GM18507 (cell line): ENCODE measurements around the gene CNOT4.
"Not testable (repeated sequence)": the region's sequence is repeated elsewhere in the genome, so short reads cannot be mapped to it uniquely, and the experiment has no call there.

ENCODE experiments used
- DNase-seq: peaks from one replicate; pipeline ENCODE4 v3.0.0; 2011; ENCODE audit warnings: low read depth; ENCODE audit not compliant: insufficient read length; ENCODE audit errors: extremely low spot score
- FAIRE-seq: peaks from 2 replicates; lab custom pipeline; 2011; peaks lifted over from hg19 to GRCh38; lab: Jason Lieb, UNC

The CNOT4 gene

GRCh38 chr7:135518748-135519147 lies 8.8 kb upstream of the CNOT4 start:
- FAIRE-seq (no peak), DNase-seq (no peak)

GRCh38 chr7:135517060-135517459 lies 7.2 kb upstream of the CNOT4 start:
- no peak for FAIRE-seq
- DNase-seq, result no peak

- DNase-seq (no peak), FAIRE-seq (no peak)
Measured at GRCh38 chr7:135514856-135515255, 5.0 kb upstream of the CNOT4 start.

- DNase-seq, result peak; percentile 9
- FAIRE-seq, result no peak
Measured at GRCh38 chr7:135512135-135512887, 2.4 kb upstream of the CNOT4 start.

GRCh38 chr7:135510592-135511183 lies 786 bp upstream of the CNOT4 start:
- no peak for FAIRE-seq
- DNase-seq, result no peak

- FAIRE-seq (peak; percentile 9), DNase-seq (no peak)
Measured at GRCh38 chr7:135509589-135509838, 388 bp downstream of the CNOT4 start.

GRCh38 chr7:135508883-135509588 lies 866 bp downstream of the CNOT4 start:
- no peak for DNase-seq
- FAIRE-seq, result peak; percentile 42

GRCh38 chr7:135501402-135501801 lies 8.5 kb downstream of the CNOT4 start:
- no peak for DNase-seq
- no peak for FAIRE-seq

GRCh38 chr7:135499818-135500217 lies 10.1 kb downstream of the CNOT4 start:
- peak; percentile 56 for FAIRE-seq
- DNase-seq, result no peak

GRCh38 chr7:135497161-135497560 lies 12.7 kb downstream of the CNOT4 start:
- not testable (repeated sequence) for FAIRE-seq, DNase-seq

- FAIRE-seq (no peak), DNase-seq (no peak)
Measured at GRCh38 chr7:135493362-135493761, 16.5 kb downstream of the CNOT4 start.

GRCh38 chr7:135492151-135492550 lies 17.8 kb downstream of the CNOT4 start:
- DNase-seq (no peak), FAIRE-seq (no peak)

- FAIRE-seq (no peak), DNase-seq (no peak)
Measured at GRCh38 chr7:135490783-135491182, 19.1 kb downstream of the CNOT4 start.

- DNase-seq (no peak), FAIRE-seq (no peak)
Measured at GRCh38 chr7:135489791-135490190, 20.1 kb downstream of the CNOT4 start.

- DNase-seq (no peak), FAIRE-seq (no peak)
Measured at GRCh38 chr7:135486261-135486920, 23.5 kb downstream of the CNOT4 start.

GRCh38 chr7:135481598-135481979 lies 28.3 kb downstream of the CNOT4 start:
- FAIRE-seq (no peak), DNase-seq (no peak)

- FAIRE-seq, result peak; percentile 15
- DNase-seq, result no peak
Measured at GRCh38 chr7:135480966-135481597, 28.8 kb downstream of the CNOT4 start.

GRCh38 chr7:135475521-135475920 lies 34.4 kb downstream of the CNOT4 start:
- DNase-seq (no peak), FAIRE-seq (no peak)

GRCh38 chr7:135469705-135470104 lies 40.2 kb downstream of the CNOT4 start:
- DNase-seq, FAIRE-seq: not testable (repeated sequence)

- DNase-seq (no peak), FAIRE-seq (peak; percentile 39)
Measured at GRCh38 chr7:135467207-135467711, 42.6 kb downstream of the CNOT4 start.
